GM23248 (cell line): Measurements from ENCODE around the gene CRISPLD2.

Source experiments
- EZH2 ChIP-seq: fragments of 200-600 bp; sonication (generic); IDR thresholded peaks from 2 replicates; pipeline ENCODE4 v1.6.1; 2018; ENCODE audit warnings: antibody characterized with exemption, mild to moderate bottlenecking; ENCODE audit not compliant: insufficient read depth, poor library complexity, severe bottlenecking
- EZH2phosphoT487 ChIP-seq: fragments of 200-600 bp; sonication (generic); IDR thresholded peaks from 2 replicates; pipeline ENCODE4 v1.6.1; 2018; ENCODE audit warnings: antibody characterized with exemption, moderate library complexity, mild to moderate bottlenecking, low read depth; ENCODE audit not compliant: insufficient read depth

DNA sequence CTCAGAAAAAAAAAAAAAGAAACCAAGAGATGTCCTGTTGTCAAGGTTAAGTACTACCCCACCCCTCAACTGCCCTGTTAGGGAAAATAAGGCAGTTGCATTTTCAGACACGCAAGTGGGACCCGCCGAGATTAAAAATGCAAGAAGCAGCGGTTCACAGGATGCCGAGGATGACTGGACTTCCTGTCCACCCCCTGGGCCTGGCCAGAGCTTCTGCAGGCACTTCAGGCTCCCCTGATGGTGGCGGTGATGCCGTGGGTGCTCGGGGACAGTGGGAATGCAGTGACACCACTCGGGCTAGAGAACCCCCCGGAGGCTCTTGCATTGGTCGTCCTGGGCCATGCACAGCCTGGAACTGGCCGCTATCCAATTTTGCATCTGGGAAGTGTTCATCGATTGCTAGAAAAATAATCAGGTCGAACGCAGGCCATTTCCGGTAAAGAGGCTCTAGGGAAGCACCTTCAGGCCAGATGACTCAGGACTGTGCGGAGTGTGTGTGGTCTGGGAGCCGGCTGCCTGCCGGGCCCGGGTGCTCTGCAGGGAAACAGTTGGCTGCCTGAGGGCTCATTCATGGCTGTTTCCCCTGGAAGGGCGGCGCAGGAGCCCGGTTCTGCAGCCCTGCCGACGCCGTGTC lies 13.4 kb upstream of the CRISPLD2 start:
- no peak for TF ChIP-seq EZH2phosphoT487
- TF ChIP-seq EZH2, result no peak
